Panc1 (cell line): ENCODE results near the gene ATM. TPM values are rescaled to one million over a fixed set of nuclear protein-coding genes. Genes with fewer than 3 reads are reported as not detected.

Experiments used
- ATAC-seq: fragments of 200-7000 bp; cut with Tn5 transposase; 2 replicates; pipeline ENCODE4 v1.9.1; 2020; ENCODE audit warnings: mild to moderate bottlenecking, moderate library complexity
- BruUV-seq: library from RNA; stranded (reverse); fragments of 400-500 nt; replicated peaks from 2 replicates; lab custom pipeline; 2021; lab: Mats Ljungman, UMichigan
- CTCF ChIA-PET: fragments of 300-600 bp; sonication (Branson Sonifier 250); formaldehyde crosslinking; loops from one replicate; lab custom pipeline; 2022; ENCODE audit warnings: antibody characterized with exemption; lab: Charles Lee
- POLR2A ChIA-PET: fragments of 300-600 bp; sonication (Branson Sonifier 250); formaldehyde crosslinking; loops from one replicate; lab custom pipeline; 2022; ENCODE audit warnings: antibody characterized with exemption; lab: Charles Lee
- DNase-seq: peaks from one replicate; pipeline ENCODE4 v3.0.0-alpha.2; 2010; ENCODE audit warnings: low read depth, low spot score
- H3K27ac ChIP-seq: 2 replicates; pipeline ENCODE4 v1.5.1; 2011; ENCODE audit warnings: mild to moderate bottlenecking, low read length, inconsistent platforms
- H3K27me3 ChIP-seq: fragments of 200-500 bp; sonication (Bioruptor generic); 2 replicates; pipeline ENCODE4 v1.6.0; 2014; ENCODE audit warnings: low read length, inconsistent platforms; ENCODE audit not compliant: control insufficient read depth, insufficient read depth
- H3K36me3 ChIP-seq: fragments of 200-500 bp; sonication (Bioruptor generic); 2 replicates; pipeline ENCODE4 v1.5.1; 2014; ENCODE audit warnings: inconsistent platforms, mild to moderate bottlenecking, low read length, moderate library complexity; ENCODE audit not compliant: control insufficient read depth, insufficient read depth
- H3K4me1 ChIP-seq: 2 replicates; pipeline ENCODE4 v1.5.1; 2011; ENCODE audit warnings: inconsistent platforms, mild to moderate bottlenecking, low read length, moderate library complexity; ENCODE audit not compliant: control insufficient read depth, insufficient read depth
- H3K4me3 ChIP-seq, 2 experiments: 2 replicates each; pipeline ENCODE4 v1.5.1; 2011 to 2012; ENCODE audit warnings: low read depth in 2 of 2, low read length in 2 of 2, mild to moderate bottlenecking in 2 of 2, inconsistent platforms in 1 of 2, moderate library complexity in 1 of 2
- H3K9me3 ChIP-seq: fragments of 200-500 bp; sonication (Bioruptor generic); 2 replicates; pipeline ENCODE4 v1.5.1; 2014; ENCODE audit warnings: low read depth, mild to moderate bottlenecking, inconsistent platforms, low read length, moderate library complexity; ENCODE audit not compliant: control insufficient read depth, insufficient read depth
- CTCF ChIP-seq: fragments of 450-650 bp; IDR thresholded peaks from 2 replicates; pipeline ENCODE4 v1.5.1; 2017; ENCODE audit warnings: mild to moderate bottlenecking
- POLR2AphosphoS5 ChIP-seq: IDR thresholded peaks from 2 replicates; pipeline ENCODE4 v1.6.1; 2012; ENCODE audit warnings: mild to moderate bottlenecking, low read depth, low read length, moderate library complexity
- SIN3A ChIP-seq: IDR thresholded peaks from 2 replicates; pipeline ENCODE4 v1.6.1; 2012; ENCODE audit warnings: low read depth, mild to moderate bottlenecking, low read length, moderate library complexity, borderline replicate concordance; ENCODE audit not compliant: insufficient read depth
- TCF7L2 ChIP-seq: IDR thresholded peaks from 2 replicates; pipeline ENCODE4 v1.6.1; 2011; ENCODE audit warnings: mild to moderate bottlenecking, low read depth, low read length, inconsistent platforms
- in situ Hi-C: cut with HindIII; loops from 2 replicates; pipeline ENCODE4 v1.10.0; 2016; ENCODE audit warnings: low sequenced_read_pairs, low pct_unique_long_range_greater_than_20kb
- intact Hi-C: fragments of 100-400 bp; cut with micrococcal nuclease; formaldehyde crosslinking; loops from one replicate; pipeline ENCODE4 v1.10.0; 2022; ENCODE audit not compliant: unreplicated experiment
- total RNA-seq: library from RNA; stranded (reverse); gene quantifications from one replicate; pipeline ENCODE4 v1.2.1, GENCODE V29; 2021; ENCODE audit not compliant: unreplicated experiment
- TF ChIP-seq, protein P1 (sequence below), 2 experiments: IDR thresholded peaks; 2 replicates each; pipeline ENCODE4 v1.6.1; 2011 to 2012; ENCODE audit warnings: low read depth in 2 of 2, control low read depth in 1 of 2, low read length in 1 of 2, mild to moderate bottlenecking in 1 of 2, moderate library complexity in 1 of 2; ENCODE audit not compliant: insufficient read depth in 1 of 2

The ATM gene
- total RNA-seq, 1 experiment from 2014 or later: 95.6 TPM

DNA sequence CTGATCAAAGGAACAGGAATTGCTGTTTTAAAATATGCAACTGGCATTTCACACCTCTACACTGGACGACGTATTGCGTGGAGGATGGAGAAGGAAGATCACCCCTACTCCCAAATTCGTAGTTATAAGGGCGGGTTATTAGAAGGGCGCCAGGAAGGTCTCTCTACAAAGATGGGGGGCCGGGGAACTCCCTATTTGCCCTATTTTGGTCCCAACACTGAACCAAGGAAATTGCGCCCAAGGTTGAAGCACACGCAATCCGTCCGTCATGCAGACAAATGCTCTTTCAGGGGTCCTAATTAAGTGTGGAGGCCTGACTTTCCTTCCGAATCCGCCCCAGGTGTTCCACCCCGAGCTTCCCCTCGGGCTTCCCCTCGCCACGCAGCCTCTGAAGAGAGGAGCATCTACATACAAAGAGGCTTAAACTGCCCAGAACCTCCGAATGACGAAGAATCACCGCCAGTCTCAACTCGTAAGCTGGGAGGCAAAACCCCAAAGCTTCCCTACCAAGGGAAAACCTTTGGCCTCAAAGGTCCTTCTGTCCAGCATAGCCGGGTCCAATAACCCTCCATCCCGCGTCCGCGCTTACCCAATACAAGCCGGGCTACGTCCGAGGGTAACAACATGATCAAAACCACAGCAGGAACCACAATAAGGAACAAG lies 825 bp upstream of the ATM start:
- ATAC-seq: no peak

DNA sequence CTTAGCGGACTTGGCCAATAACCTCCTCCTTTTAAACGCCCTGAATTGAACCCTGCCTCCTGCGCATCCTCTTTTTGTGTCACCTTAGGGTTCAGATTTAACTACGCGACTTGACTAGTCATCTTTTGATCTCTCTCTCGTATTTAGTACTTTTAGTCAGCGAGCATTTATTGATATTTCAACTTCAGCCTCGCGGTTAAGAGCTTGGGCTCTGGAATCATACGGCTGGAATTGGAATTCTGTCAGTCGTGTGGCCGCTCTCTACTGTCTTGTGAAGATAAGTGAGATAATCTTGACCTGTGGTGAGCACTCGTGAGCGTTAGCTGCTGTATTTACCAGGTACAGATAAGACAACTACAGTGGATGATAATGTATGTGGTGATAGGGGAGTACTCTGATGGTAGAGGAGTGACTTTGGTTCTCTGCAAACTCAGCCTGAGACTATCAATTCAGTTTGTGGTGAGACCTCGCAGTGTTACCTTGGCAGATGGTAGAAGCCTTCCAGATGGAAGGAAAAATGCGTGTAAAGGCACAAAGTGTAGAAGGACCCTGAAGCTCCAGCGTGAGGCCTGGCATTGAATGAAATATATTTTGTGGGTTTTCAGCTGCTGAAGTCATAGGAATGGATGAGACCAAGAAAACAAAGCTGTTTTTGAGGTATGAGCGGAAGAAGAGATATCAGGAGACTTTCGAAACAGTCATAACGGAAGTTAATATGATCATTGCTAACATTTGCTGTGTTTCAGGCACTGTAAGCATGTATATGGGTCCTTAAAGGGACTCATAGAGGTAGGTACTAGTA lies 682 bp downstream of the ATM start:
- H3K4me1 ChIP-seq: peaks cover 37% of the 10 kb centered on the region
- no peaks in the 10 kb centered on the region for H3K9me3 ChIP-seq
- H3K36me3 ChIP-seq: peaks cover 16% of the 10 kb centered on the region
- TF ChIP-seq, protein P1, sequence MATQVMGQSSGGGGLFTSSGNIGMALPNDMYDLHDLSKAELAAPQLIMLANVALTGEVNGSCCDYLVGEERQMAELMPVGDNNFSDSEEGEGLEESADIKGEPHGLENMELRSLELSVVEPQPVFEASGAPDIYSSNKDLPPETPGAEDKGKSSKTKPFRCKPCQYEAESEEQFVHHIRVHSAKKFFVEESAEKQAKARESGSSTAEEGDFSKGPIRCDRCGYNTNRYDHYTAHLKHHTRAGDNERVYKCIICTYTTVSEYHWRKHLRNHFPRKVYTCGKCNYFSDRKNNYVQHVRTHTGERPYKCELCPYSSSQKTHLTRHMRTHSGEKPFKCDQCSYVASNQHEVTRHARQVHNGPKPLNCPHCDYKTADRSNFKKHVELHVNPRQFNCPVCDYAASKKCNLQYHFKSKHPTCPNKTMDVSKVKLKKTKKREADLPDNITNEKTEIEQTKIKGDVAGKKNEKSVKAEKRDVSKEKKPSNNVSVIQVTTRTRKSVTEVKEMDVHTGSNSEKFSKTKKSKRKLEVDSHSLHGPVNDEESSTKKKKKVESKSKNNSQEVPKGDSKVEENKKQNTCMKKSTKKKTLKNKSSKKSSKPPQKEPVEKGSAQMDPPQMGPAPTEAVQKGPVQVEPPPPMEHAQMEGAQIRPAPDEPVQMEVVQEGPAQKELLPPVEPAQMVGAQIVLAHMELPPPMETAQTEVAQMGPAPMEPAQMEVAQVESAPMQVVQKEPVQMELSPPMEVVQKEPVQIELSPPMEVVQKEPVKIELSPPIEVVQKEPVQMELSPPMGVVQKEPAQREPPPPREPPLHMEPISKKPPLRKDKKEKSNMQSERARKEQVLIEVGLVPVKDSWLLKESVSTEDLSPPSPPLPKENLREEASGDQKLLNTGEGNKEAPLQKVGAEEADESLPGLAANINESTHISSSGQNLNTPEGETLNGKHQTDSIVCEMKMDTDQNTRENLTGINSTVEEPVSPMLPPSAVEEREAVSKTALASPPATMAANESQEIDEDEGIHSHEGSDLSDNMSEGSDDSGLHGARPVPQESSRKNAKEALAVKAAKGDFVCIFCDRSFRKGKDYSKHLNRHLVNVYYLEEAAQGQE (IDR thresholded peaks at IDR 0.05; ENCODE audit: insufficient read depth in 1 of 2, low read depth in 2 of 2, low read length in 1 of 2): no peak
- TF ChIP-seq CTCF (no peak), SIN3A (no peak), TCF7L2 (no peak), POLR2AphosphoS5 (no peak)
- POLR2A ChIA-PET: no interaction called here
- peak overlapping the region; percentile 100 for H3K27ac ChIP-seq
- CTCF ChIA-PET: interaction anchor here (0.9 kb wide), 1 partner anchor 105 kb away, joined by 4 read pairs; no protein-coding TSS in a partner anchor
- in situ Hi-C loops (no loop called here), intact Hi-C loops (no loop called here)
- ATAC-seq (no peak), DNase-seq (no peak)
- BruUV-seq: no TSS peak
- H3K27me3 ChIP-seq: no peaks in the 10 kb centered on the region
- peak overlapping the region; percentile 93 to 99 for H3K4me3 ChIP-seq

More for the DNA sequence above, 825 bp upstream of the ATM start:
- TF ChIP-seq TCF7L2: no peak
- peak; percentile 82; the same call in 1 of the 2 replicates for TF ChIP-seq SIN3A
- no peak; the same call in 1 of the 2 replicates for TF ChIP-seq POLR2AphosphoS5
- no peak for TF ChIP-seq CTCF
- in situ Hi-C loops: no loop called here
- H3K4me3 ChIP-seq: peak overlapping the region; percentile 93 to 99
- peaks cover 37% of the 10 kb centered on the region for H3K4me1 ChIP-seq
- peaks cover 3% of the 10 kb centered on the region; the same call in 1 of the 2 replicates for H3K36me3 ChIP-seq
- ChIA-PET POLR2A (interaction anchor here (0.7 kb wide), 1 partner anchor 666 kb away, joined by 3 read pairs; no protein-coding TSS in a partner anchor), CTCF (interaction anchor here (0.7 kb wide), 2 partner anchors 104 to 359 kb away, joined by 3 to 7 read pairs; no protein-coding TSS in a partner anchor)
- peak overlapping the region; percentile 92 for H3K27ac ChIP-seq
- DNase-seq: no peak
- no peaks in the 10 kb centered on the region for H3K27me3 ChIP-seq
- intact Hi-C loops: no loop called here
- no peaks in the 10 kb centered on the region for H3K9me3 ChIP-seq
- BruUV-seq: TSS peak; percentile 88
